Mesenchymal stem cell (in vitro differentiated cells and primary cell): ENCODE data around the gene CHST15.

Source experiments
- DNase-seq: peaks from one replicate; pipeline ENCODE4 v3.0.0-alpha.2; 2013
- H2AFZ ChIP-seq: one replicate; pipeline ENCODE4 v1.6.1; 2013; ENCODE audit warnings: low read depth, mild to moderate bottlenecking, control low read depth, inconsistent platforms, low read length, moderate library complexity
- H2AK5ac ChIP-seq: 2 replicates; pipeline ENCODE4 v1.6.1; 2013; ENCODE audit warnings: low read length, moderate library complexity, mild to moderate bottlenecking, inconsistent platforms; ENCODE audit not compliant: severe bottlenecking
- H2BK120ac ChIP-seq: one replicate; pipeline ENCODE4 v1.6.1; 2013; ENCODE audit warnings: low read depth, mild to moderate bottlenecking, inconsistent platforms, low read length, moderate library complexity
- H2BK12ac ChIP-seq, 2 experiments: one replicate each; pipeline ENCODE4 v1.6.1; 2013; ENCODE audit warnings: inconsistent platforms in 2 of 2, low read length in 2 of 2, mild to moderate bottlenecking in 2 of 2, moderate library complexity in 2 of 2, control low read depth in 1 of 2
- H2BK15ac ChIP-seq: one replicate; pipeline ENCODE4 v1.6.1; 2013; ENCODE audit warnings: mild to moderate bottlenecking, low read depth, inconsistent platforms; ENCODE audit not compliant: poor library complexity, severe bottlenecking
- H2BK5ac ChIP-seq: 2 replicates; pipeline ENCODE4 v1.6.1; 2013; ENCODE audit warnings: low read depth, mild to moderate bottlenecking, low read length, control low read depth, inconsistent platforms; ENCODE audit not compliant: poor library complexity, severe bottlenecking
- H3K14ac ChIP-seq, 2 experiments: one replicate each; pipeline ENCODE4 v1.6.1; 2013; ENCODE audit warnings: inconsistent platforms in 2 of 2, low read length in 2 of 2, control low read depth in 1 of 2, mild to moderate bottlenecking in 1 of 2, moderate library complexity in 1 of 2
- H3K18ac ChIP-seq, 2 experiments: one replicate each; pipeline ENCODE4 v1.6.1; 2013; ENCODE audit warnings: inconsistent platforms in 2 of 2, low read length in 2 of 2, control low read depth in 1 of 2, low read depth in 1 of 2, mild to moderate bottlenecking in 1 of 2
- H3K23ac ChIP-seq, 2 experiments: one replicate each; pipeline ENCODE4 v1.6.1; 2013; ENCODE audit warnings: inconsistent platforms in 2 of 2, low read length in 2 of 2, mild to moderate bottlenecking in 2 of 2, moderate library complexity in 2 of 2, control low read depth in 1 of 2
- H3K27ac ChIP-seq: 2 replicates; pipeline ENCODE4 v1.5.1; 2013; ENCODE audit warnings: mild to moderate bottlenecking, moderate library complexity, low read length, control low read depth, inconsistent platforms; ENCODE audit not compliant: poor library complexity, severe bottlenecking
- H3K27me3 ChIP-seq, 2 experiments: 2 replicates each; pipeline versions ENCODE4 v1.6.1 to v1.7.0; 2013; ENCODE audit warnings: low read length in 2 of 2, mild to moderate bottlenecking in 2 of 2, moderate library complexity in 2 of 2, control low read depth in 1 of 2, inconsistent platforms in 1 of 2; ENCODE audit not compliant: control insufficient read depth in 1 of 2, insufficient read depth in 1 of 2
- H3K36me3 ChIP-seq, 2 experiments: 2 replicates each; pipeline versions ENCODE4 v1.6.1 to v1.7.0; 2013; ENCODE audit warnings: low read length in 2 of 2, control low read depth in 1 of 2, inconsistent platforms in 1 of 2, low read depth in 1 of 2, mild to moderate bottlenecking in 1 of 2; ENCODE audit not compliant: insufficient read depth in 2 of 2, control insufficient read depth in 1 of 2
- H3K4ac ChIP-seq, 2 experiments: one replicate each; pipeline ENCODE4 v1.6.1; 2013; ENCODE audit warnings: inconsistent platforms in 2 of 2, low read length in 2 of 2, mild to moderate bottlenecking in 2 of 2, moderate library complexity in 2 of 2, control low read depth in 1 of 2, low read depth in 1 of 2
- H3K4me1 ChIP-seq: 2 replicates; pipeline ENCODE4 v1.6.1; 2013; ENCODE audit warnings: low read depth, low read length, control low read depth; ENCODE audit not compliant: control insufficient read depth, insufficient read depth
- H3K4me2 ChIP-seq: 2 replicates; pipeline ENCODE4 v1.6.1; 2013; ENCODE audit warnings: low read length, mild to moderate bottlenecking, inconsistent platforms; ENCODE audit not compliant: poor library complexity, severe bottlenecking
- H3K4me3 ChIP-seq, 2 experiments: 2 replicates each; pipeline versions ENCODE4 v1.5.1 to v1.7.0; 2013; ENCODE audit warnings: low read length in 2 of 2, mild to moderate bottlenecking in 2 of 2, control low read depth in 1 of 2, low read depth in 1 of 2; ENCODE audit not compliant: insufficient read depth in 1 of 2
- H3K79me1 ChIP-seq: replicated peaks from 2 replicates; pipeline ENCODE4 v1.6.1; 2013; ENCODE audit warnings: mild to moderate bottlenecking, control low read depth, low read length, inconsistent platforms; ENCODE audit not compliant: poor library complexity, severe bottlenecking
- H3K9ac ChIP-seq: 2 replicates; pipeline ENCODE4 v1.7.0; 2013; ENCODE audit warnings: mild to moderate bottlenecking, low read length, moderate library complexity
- H3K9me3 ChIP-seq: 2 replicates; pipeline ENCODE4 v1.7.0; 2013; ENCODE audit warnings: mild to moderate bottlenecking, low read length; ENCODE audit not compliant: control insufficient read depth
- H4K8ac ChIP-seq: one replicate; pipeline ENCODE4 v1.6.1; 2013; ENCODE audit warnings: inconsistent platforms, mild to moderate bottlenecking, low read length, moderate library complexity
- H4K91ac ChIP-seq: one replicate; pipeline ENCODE4 v1.6.1; 2013; ENCODE audit warnings: mild to moderate bottlenecking, low read length, inconsistent platforms
- WGBS: methylation state at CpG from one replicate; pipeline ENCODE4 v1.1.7; 2013; ENCODE audit warnings: mixed read lengths; 5-methylcytosine and 5-hydroxymethylcytosine counted together

CHST15 gene

DNA sequence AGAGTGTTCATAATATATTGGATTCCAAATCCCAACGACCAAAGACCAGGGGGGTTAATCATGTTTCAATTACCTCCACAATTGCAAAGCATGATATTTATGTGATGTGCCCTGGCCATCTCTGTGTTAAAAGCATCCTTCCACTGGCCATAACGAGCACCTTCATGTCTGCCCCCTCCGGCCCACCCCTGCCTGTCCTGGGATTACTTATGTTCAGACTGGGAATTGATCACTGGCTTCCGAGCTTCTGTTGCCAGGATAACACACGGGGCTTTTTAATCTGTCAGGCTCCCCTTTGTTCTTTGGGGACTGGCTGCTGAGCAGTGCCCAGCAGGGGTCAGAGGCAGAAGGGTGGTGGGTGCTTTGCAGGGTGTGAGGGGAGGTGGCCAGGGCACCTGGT lies 13.7 kb upstream of the CHST15 start:
- H3K36me3 ChIP-seq = no peaks in the 10 kb centered on the region

DNA sequence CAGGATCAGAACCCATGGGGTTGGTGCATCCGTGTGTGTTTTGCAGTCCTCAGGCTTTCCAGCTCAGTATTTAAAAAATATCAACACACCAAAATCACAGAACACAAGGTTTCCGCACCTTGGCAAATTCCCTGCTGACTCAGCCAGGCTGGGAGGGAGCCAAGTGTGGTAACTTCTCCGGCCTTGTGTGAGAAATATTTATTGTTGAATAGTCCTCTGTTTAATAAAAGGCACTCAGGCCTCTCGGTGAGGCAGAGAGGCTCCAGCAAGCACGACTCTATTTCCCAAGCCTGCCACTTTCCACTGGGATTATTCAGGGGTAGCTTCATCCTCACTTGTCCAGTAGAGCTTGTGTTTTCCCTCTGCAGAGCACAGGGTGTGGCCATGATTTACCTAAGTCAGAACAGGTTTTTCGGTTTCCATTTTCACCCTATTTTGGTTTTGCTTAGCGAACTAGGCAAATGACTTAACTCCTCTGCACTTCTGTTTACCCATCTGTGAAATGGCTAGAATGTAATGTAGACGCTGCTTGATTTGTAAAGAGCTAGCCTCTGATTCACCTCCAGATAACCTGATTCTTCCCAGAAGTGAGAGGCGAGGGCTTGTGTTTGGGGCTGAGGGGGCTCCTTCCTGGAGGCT lies 13.0 kb upstream of the CHST15 start:
- 62% methylated on average over 9 of the region's 9 CpGs for WGBS
- no peak overlapping the region for H2BK12ac ChIP-seq
- no peaks in the 10 kb centered on the region for H3K9me3 ChIP-seq
- peaks cover 0 to 38% of the 10 kb centered on the region in 2 experiments for H3K27me3 ChIP-seq
- no peak overlapping the region for H3K4me3 ChIP-seq
- no peak overlapping the region for H4K8ac ChIP-seq
- H3K27ac ChIP-seq = peak overlapping the region; percentile 62
- H3K4ac ChIP-seq = no peak overlapping the region
- H3K4me2 ChIP-seq = no peak overlapping the region
- no peak overlapping the region for H3K14ac ChIP-seq
- peak; percentile 78 for DNase-seq
- H3K79me1 ChIP-seq = no peaks in the 10 kb centered on the region
- H2BK15ac ChIP-seq = no peak overlapping the region
- no peak overlapping the region for H4K91ac ChIP-seq
- H2BK120ac ChIP-seq = no peak overlapping the region
- peak overlapping the region; percentile 28 for H2AK5ac ChIP-seq
- H2AFZ ChIP-seq = no peak overlapping the region
- peak overlapping the region in 1 of 2 experiments; percentile 13 for H3K18ac ChIP-seq
- H3K23ac ChIP-seq = no peak overlapping the region
- H3K4me1 ChIP-seq = peaks cover 13% of the 10 kb centered on the region
- peak overlapping the region; percentile 25 for H2BK5ac ChIP-seq
- H3K36me3 ChIP-seq = no peaks in the 10 kb centered on the region
- H3K9ac ChIP-seq = peak overlapping the region; percentile 30

More for the DNA sequence above, 13.7 kb upstream of the CHST15 start:
- Histone ChIP-seq H3K9me3 (no peaks in the 10 kb centered on the region), H2AFZ (no peak overlapping the region), H3K4me1 (peaks cover 13% of the 10 kb centered on the region), H2BK5ac (no peak overlapping the region), H4K91ac (no peak overlapping the region), H3K27ac (no peak overlapping the region), H2BK15ac (no peak overlapping the region), H3K18ac (peak overlapping the region in 1 of 2 experiments; percentile 63), H3K4me2 (no peak overlapping the region), H2BK12ac (peak overlapping the region; percentile 40 to 80), H3K9ac (no peak overlapping the region), H2BK120ac (no peak overlapping the region), H3K27me3 (peaks cover 0 to 44% of the 10 kb centered on the region in 2 experiments), H3K14ac (no peak overlapping the region), H3K23ac (no peak overlapping the region), H2AK5ac (peak overlapping the region; percentile 6), H3K4ac (no peak overlapping the region), H3K4me3 (no peak overlapping the region), H4K8ac (no peak overlapping the region), H3K79me1 (no peaks in the 10 kb centered on the region)
- DNase-seq = no peak
- 77% methylated on average over 5 of the region's 5 CpGs for WGBS

DNA sequence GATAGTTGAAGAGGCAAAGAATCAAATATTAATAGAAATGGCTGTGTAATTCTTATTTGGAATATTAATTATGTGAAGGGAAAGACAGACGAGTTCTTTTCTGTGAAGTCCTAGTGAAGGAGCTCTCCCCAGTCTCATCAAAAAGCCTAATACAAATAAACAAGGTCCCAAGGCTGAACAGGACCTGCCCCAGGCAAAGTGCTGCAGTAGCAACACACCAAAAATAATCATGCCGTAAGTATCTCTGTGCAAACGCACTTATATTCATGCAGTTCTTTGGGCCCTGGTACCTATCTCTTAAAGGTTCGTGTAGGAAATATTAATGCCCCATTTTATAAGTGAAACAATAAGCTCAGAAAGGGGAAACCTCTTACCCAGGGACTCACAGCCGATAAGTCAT lies 12.2 kb upstream of the CHST15 start:
- peaks cover 0 to 30% of the 10 kb centered on the region in 2 experiments for H3K27me3 ChIP-seq
- no peak overlapping the region for H2BK5ac ChIP-seq
- no peak overlapping the region for H3K27ac ChIP-seq
- H3K9ac ChIP-seq = no peak overlapping the region
- H3K9me3 ChIP-seq = no peaks in the 10 kb centered on the region
- H3K4me3 ChIP-seq = no peak overlapping the region
- H3K4ac ChIP-seq = no peak overlapping the region
- no peak overlapping the region for H3K4me2 ChIP-seq
- H2AFZ ChIP-seq = no peak overlapping the region
- no peak overlapping the region for H4K91ac ChIP-seq
- H4K8ac ChIP-seq = no peak overlapping the region
- 69% methylated on average over 5 of the region's 5 CpGs for WGBS
- no peak overlapping the region for H3K23ac ChIP-seq
- no peaks in the 10 kb centered on the region for H3K36me3 ChIP-seq
- no peak overlapping the region for H2AK5ac ChIP-seq
- H3K18ac ChIP-seq = no peak overlapping the region
- no peak overlapping the region for H3K14ac ChIP-seq
- H3K4me1 ChIP-seq = peaks cover 13% of the 10 kb centered on the region
- H2BK15ac ChIP-seq = no peak overlapping the region
- no peaks in the 10 kb centered on the region for H3K79me1 ChIP-seq
- H2BK12ac ChIP-seq = no peak overlapping the region
- no peak overlapping the region for H2BK120ac ChIP-seq
- DNase-seq = peak; percentile 39

DNA sequence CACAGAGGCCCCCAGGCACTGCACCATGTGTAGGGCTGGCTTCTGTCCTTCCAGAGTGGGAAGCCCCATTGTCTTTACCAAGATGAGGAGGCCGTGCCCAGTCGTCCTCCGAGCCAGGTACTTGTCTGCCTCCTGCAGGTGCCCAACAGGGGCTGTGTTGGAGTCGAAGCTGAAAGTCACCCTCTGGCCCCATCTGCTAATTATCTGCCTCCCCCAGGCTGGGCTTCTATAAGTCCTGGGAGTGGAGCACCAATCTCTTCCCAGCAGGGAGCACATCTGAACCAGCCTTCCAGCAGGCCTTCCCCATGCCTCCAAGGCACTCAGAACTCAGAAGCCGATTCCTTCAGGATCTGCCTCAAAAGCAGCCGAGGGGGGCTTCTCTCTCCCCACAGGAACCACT lies 11.6 kb upstream of the CHST15 start:
- peak overlapping the region in 1 of 2 experiments; percentile 43 for H2BK12ac ChIP-seq
- WGBS = 79% methylated on average over 6 of the region's 6 CpGs
- H3K9me3 ChIP-seq = no peaks in the 10 kb centered on the region
- no peak for DNase-seq
- H2BK5ac ChIP-seq = no peak overlapping the region
- H3K23ac ChIP-seq = no peak overlapping the region
- H3K27me3 ChIP-seq = peaks cover 0 to 26% of the 10 kb centered on the region in 2 experiments
- H3K4me2 ChIP-seq = no peak overlapping the region
- no peak overlapping the region for H3K18ac ChIP-seq
- no peak overlapping the region for H3K14ac ChIP-seq
- no peak overlapping the region for H3K9ac ChIP-seq
- H4K91ac ChIP-seq = no peak overlapping the region
- no peaks in the 10 kb centered on the region for H3K79me1 ChIP-seq
- no peak overlapping the region for H2BK120ac ChIP-seq
- H2AK5ac ChIP-seq = peak overlapping the region; percentile 62
- H3K4me3 ChIP-seq = no peak overlapping the region
- no peaks in the 10 kb centered on the region for H3K36me3 ChIP-seq
- H3K4ac ChIP-seq = peak overlapping the region in 1 of 2 experiments; percentile 81
- H4K8ac ChIP-seq = no peak overlapping the region
- no peak overlapping the region for H3K27ac ChIP-seq
- peak overlapping the region; percentile 9 for H2BK15ac ChIP-seq
- peaks cover 13% of the 10 kb centered on the region for H3K4me1 ChIP-seq
- no peak overlapping the region for H2AFZ ChIP-seq
